GM12892 (cell line): ENCODE results near the gene ALKBH3.

ENCODE experiments used
- POLR2A ChIP-seq: IDR thresholded peaks from 2 replicates; pipeline ENCODE4 v1.6.1; 2011; ENCODE audit warnings: low read depth, low read length, control low read depth
- POLR2AphosphoS5 ChIP-seq: IDR thresholded peaks from 2 replicates; pipeline ENCODE4 v1.6.1; 2011; ENCODE audit warnings: low read depth, low read length, control low read depth

DNA sequence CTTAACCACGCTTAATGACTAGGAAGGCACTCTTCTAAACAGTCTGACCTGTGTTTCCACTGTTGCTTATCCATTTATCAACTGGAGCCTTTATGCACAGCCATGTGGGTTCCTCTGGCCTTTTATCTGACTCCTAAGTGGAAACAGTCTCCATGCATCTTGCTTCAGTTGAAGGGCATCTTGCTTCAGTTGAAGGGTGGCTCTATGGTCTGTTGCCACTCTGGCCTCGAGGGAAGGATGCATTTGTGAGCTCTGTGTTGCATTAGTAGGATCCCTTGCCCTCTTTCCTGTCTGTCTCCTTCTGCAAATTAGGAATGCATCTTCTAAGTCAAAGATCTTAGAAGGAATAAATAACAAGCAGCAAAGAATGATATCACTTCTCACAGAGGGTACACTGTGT, 36.0 kb downstream of the ALKBH3 start:
- TF ChIP-seq POLR2AphosphoS5: no peak
- no peak for TF ChIP-seq POLR2A
